C4-2B (cell line): ENCODE measurements around the gene HIPK3.

Experiments used
- ZFX ChIP-seq: fragments of 450-650 bp; IDR thresholded peaks from 2 replicates; pipeline ENCODE4 v1.6.1; 2017
- TF ChIP-seq, protein P1 (sequence below): fragments of 450-650 bp; conservative IDR thresholded peaks from 2 replicates; pipeline ENCODE4 v1.5.1; 2017; ENCODE audit warnings: mild to moderate bottlenecking

DNA sequence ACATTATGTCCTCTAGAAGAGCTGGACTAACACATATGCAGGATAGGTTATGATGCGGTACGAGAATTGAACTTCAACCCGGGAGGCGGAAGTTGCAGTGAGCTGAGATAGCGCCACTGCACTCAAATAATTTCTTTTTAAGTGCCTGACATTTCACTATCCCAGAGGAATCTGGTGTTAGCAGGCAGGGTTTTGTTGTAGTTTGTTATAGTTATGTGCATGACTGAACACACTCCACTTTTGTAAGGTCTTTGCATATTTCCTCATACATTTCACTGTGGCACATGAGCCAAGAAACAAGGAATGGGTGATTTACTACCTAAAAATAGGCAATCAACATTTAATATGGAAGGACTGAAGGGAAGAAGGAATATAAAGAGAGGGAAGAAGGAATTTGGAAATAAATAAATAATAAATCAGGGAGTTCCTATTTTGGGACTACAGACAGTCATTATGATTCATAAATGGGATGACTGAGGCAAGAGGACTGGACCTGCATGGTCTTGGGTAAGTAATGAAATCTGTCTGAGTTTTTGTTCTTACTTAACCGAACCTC is 8.7 kb upstream of the HIPK3 start:
- TF ChIP-seq, protein P1, sequence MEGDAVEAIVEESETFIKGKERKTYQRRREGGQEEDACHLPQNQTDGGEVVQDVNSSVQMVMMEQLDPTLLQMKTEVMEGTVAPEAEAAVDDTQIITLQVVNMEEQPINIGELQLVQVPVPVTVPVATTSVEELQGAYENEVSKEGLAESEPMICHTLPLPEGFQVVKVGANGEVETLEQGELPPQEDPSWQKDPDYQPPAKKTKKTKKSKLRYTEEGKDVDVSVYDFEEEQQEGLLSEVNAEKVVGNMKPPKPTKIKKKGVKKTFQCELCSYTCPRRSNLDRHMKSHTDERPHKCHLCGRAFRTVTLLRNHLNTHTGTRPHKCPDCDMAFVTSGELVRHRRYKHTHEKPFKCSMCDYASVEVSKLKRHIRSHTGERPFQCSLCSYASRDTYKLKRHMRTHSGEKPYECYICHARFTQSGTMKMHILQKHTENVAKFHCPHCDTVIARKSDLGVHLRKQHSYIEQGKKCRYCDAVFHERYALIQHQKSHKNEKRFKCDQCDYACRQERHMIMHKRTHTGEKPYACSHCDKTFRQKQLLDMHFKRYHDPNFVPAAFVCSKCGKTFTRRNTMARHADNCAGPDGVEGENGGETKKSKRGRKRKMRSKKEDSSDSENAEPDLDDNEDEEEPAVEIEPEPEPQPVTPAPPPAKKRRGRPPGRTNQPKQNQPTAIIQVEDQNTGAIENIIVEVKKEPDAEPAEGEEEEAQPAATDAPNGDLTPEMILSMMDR: no peak
- TF ChIP-seq ZFX: no peak
